SK-N-SH (cell line): ENCODE results near the gene FHDC1. TPM values are rescaled to one million over a fixed set of nuclear protein-coding genes. Genes with fewer than 3 reads are reported as not detected.

ENCODE experiments used
- CTCF ChIA-PET: fragments of 300-600, 350-600 bp; formaldehyde crosslinking; extraction: SDS; loops from one replicate; lab custom pipeline; 2021; lab: Yijun Ruan, JAX
- POLR2A ChIA-PET: fragments of 350-600 bp; sonication (Branson Sonifier 250); formaldehyde crosslinking; extraction: SDS; loops from one replicate; lab custom pipeline; 2020; ENCODE audit warnings: antibody characterized with exemption, inconsistent platforms; lab: Yijun Ruan, JAX
- DNase-seq: peaks from one replicate; pipeline ENCODE4 v3.0.0; 2012
- H2AFZ ChIP-seq: fragments of 200-600 bp; sonication (generic); 2 replicates; pipeline ENCODE4 v1.8.1; 2016; ENCODE audit warnings: antibody characterized with exemption, mild to moderate bottlenecking, low read depth
- H3F3A ChIP-seq: fragments of 200-600 bp; sonication (generic); replicated peaks from 2 replicates; pipeline ENCODE3; 2016; ENCODE audit warnings: antibody characterized with exemption, mild to moderate bottlenecking; ENCODE audit not compliant: insufficient read depth
- H3K27ac ChIP-seq, 2 experiments: fragments of 200-500 bp in 1 of 2; fragments of 200-600 bp in 1 of 2; sonication (Bioruptor generic) in 1 of 2; sonication (generic), shearing (Covaris generic) in 1 of 2; 2 replicates each; pipeline versions ENCODE4 v1.5.1 to v1.6.1; 2014 to 2016; ENCODE audit warnings: low read depth in 2 of 2, inconsistent platforms in 1 of 2, low read length in 1 of 2, mild to moderate bottlenecking in 1 of 2, mixed read lengths in 1 of 2
- H3K27me3 ChIP-seq: fragments of 200-600 bp; sonication (generic), shearing (Covaris generic); 2 replicates; pipeline ENCODE4 v1.6.1; 2016; ENCODE audit warnings: mixed run types; ENCODE audit not compliant: insufficient read depth
- H3K36me3 ChIP-seq, 2 experiments: fragments of 200-500 bp in 1 of 2; fragments of 200-600 bp in 1 of 2; sonication (Bioruptor generic) in 1 of 2; sonication (generic) in 1 of 2; replicated peaks in 1 of 2; 2 replicates each; pipeline versions ENCODE3 to v1.5.1; 2014 to 2016; ENCODE audit warnings: low read length in 1 of 2, mild to moderate bottlenecking in 1 of 2; ENCODE audit not compliant: insufficient read depth in 2 of 2, control insufficient read depth in 1 of 2
- H3K4me1 ChIP-seq, 2 experiments: fragments of 200-500 bp in 1 of 2; fragments of 200-600 bp in 1 of 2; sonication (Bioruptor generic) in 1 of 2; sonication (generic), shearing (Covaris generic) in 1 of 2; 2 replicates each; pipeline versions ENCODE4 v1.5.1 to v1.6.1; 2014 to 2016; ENCODE audit warnings: low read depth in 1 of 2, low read length in 1 of 2, mixed run types in 1 of 2; ENCODE audit not compliant: insufficient read depth in 2 of 2, control insufficient read depth in 1 of 2
- H3K4me2 ChIP-seq: fragments of 200-600 bp; sonication (generic), shearing (Covaris generic); 2 replicates; pipeline ENCODE4 v1.6.1; 2017; ENCODE audit warnings: mixed run types
- H3K4me3 ChIP-seq, 2 experiments: fragments of 200-500 bp in 1 of 2; fragments of 200-600 bp in 1 of 2; sonication (Bioruptor generic) in 1 of 2; sonication (generic), shearing (Covaris generic) in 1 of 2; 2 replicates each; pipeline versions ENCODE4 v1.5.1 to v1.8.1; 2014 to 2016; ENCODE audit warnings: low read depth in 2 of 2, inconsistent platforms in 1 of 2, low read length in 1 of 2, mild to moderate bottlenecking in 1 of 2, mixed read lengths in 1 of 2, moderate library complexity in 1 of 2
- H3K79me2 ChIP-seq: fragments of 200-600 bp; sonication (generic); 2 replicates; pipeline ENCODE4 v1.8.1; 2017; ENCODE audit warnings: mild to moderate bottlenecking; ENCODE audit not compliant: insufficient read depth
- H3K9ac ChIP-seq: fragments of 200-600 bp; sonication (generic); 2 replicates; pipeline ENCODE4 v1.6.1; 2017; ENCODE audit warnings: mixed run types
- H3K9me2 ChIP-seq: fragments of 200-600 bp; sonication (generic); 2 replicates; pipeline ENCODE4 v1.6.1; 2017; ENCODE audit warnings: mixed run types
- H3K9me3 ChIP-seq: fragments of 200-600 bp; sonication (generic); 2 replicates; pipeline ENCODE4 v1.6.1; 2017; ENCODE audit warnings: mixed run types, mild to moderate bottlenecking, moderate library complexity
- H4K20me1 ChIP-seq: fragments of 200-600 bp; sonication (generic); 2 replicates; pipeline ENCODE4 v1.6.1; 2017; ENCODE audit warnings: mild to moderate bottlenecking, mixed run types; ENCODE audit not compliant: insufficient read depth
- EP300 ChIP-seq, 2 experiments: IDR thresholded peaks; 2 replicates each; pipeline versions ENCODE4 v1.4.0 to v1.6.1; 2012; ENCODE audit warnings: borderline replicate concordance in 1 of 2, low read depth in 1 of 2, low read length in 1 of 2
- FOXJ3 ChIP-seq: sonication (generic); formaldehyde crosslinking; IDR thresholded peaks from 2 replicates; pipeline ENCODE4 v1.5.1; 2020; ENCODE audit warnings: mild to moderate bottlenecking, missing genetic modification reagents
- IRF3 ChIP-seq: fragments of 150-350 bp; IDR thresholded peaks from 2 replicates; pipeline ENCODE4 v1.6.1; 2016; ENCODE audit warnings: mild to moderate bottlenecking, low read depth, low read length
- JUND ChIP-seq: IDR thresholded peaks from 2 replicates; pipeline ENCODE4 v1.4.0; 2012
- MAX ChIP-seq: IDR thresholded peaks from 2 replicates; pipeline ENCODE4 v1.4.0; 2012; ENCODE audit warnings: low read depth
- MEF2A ChIP-seq: IDR thresholded peaks from 2 replicates; pipeline ENCODE4 v1.4.0; 2012; ENCODE audit warnings: low read depth, borderline replicate concordance
- MXI1 ChIP-seq: IDR thresholded peaks from 2 replicates; pipeline ENCODE4 v1.6.1; 2012; ENCODE audit warnings: mild to moderate bottlenecking, low read depth, low read length, improper control_type of control experiment
- NFIC ChIP-seq: IDR thresholded peaks from 2 replicates; pipeline ENCODE4 v1.4.0; 2012; ENCODE audit warnings: borderline replicate concordance
- NRF1 ChIP-seq: IDR thresholded peaks from 2 replicates; pipeline ENCODE4 v1.6.1; 2012; ENCODE audit warnings: low read depth, mild to moderate bottlenecking, low read length
- PBX3 ChIP-seq: IDR thresholded peaks from 2 replicates; pipeline ENCODE4; 2012
- POLR2AphosphoS5 ChIP-seq: IDR thresholded peaks from 2 replicates; pipeline ENCODE4 v1.6.1; 2012; ENCODE audit warnings: low read depth, low read length
- REST ChIP-seq: IDR thresholded peaks from 2 replicates; pipeline ENCODE4 v1.6.1; 2012; ENCODE audit warnings: mild to moderate bottlenecking, low read depth, low read length, moderate library complexity
- RXRA ChIP-seq: IDR thresholded peaks from 2 replicates; pipeline ENCODE4 v1.4.0; 2012; ENCODE audit warnings: low read depth, mild to moderate bottlenecking, borderline replicate concordance
- SIN3A ChIP-seq: IDR thresholded peaks from 2 replicates; pipeline ENCODE4 v1.6.1; 2012; ENCODE audit warnings: low read depth, mild to moderate bottlenecking, low read length, moderate library complexity, borderline replicate concordance
- TAF1 ChIP-seq: IDR thresholded peaks from 2 replicates; pipeline ENCODE4 v1.6.1; 2012; ENCODE audit warnings: low read depth, mild to moderate bottlenecking, low read length, moderate library complexity, borderline replicate concordance
- TEAD4 ChIP-seq: IDR thresholded peaks from 2 replicates; pipeline ENCODE4 v1.4.0; 2012; ENCODE audit warnings: mild to moderate bottlenecking, borderline replicate concordance; ENCODE audit not compliant: insufficient read depth
- USF1 ChIP-seq: IDR thresholded peaks from 2 replicates; pipeline ENCODE4 v1.4.0; 2012; ENCODE audit warnings: low read depth, borderline replicate concordance
- USF2 ChIP-seq: fragments of 150-350 bp; IDR thresholded peaks from 2 replicates; pipeline ENCODE4 v1.6.1; 2017; ENCODE audit warnings: antibody characterized with exemption, low read length, low read depth, borderline replicate concordance
- WGBS: methylation state at CpG from one replicate; pipeline ENCODE4 v1.1.6; 2017; ENCODE audit warnings: low lambda C conversion rate; 5-methylcytosine and 5-hydroxymethylcytosine counted together
- polyA plus RNA-seq, 3 experiments: library from polyadenylated mRNA; depleted of rRNA; stranded (reverse); fragments of >200 nt; gene quantifications; 2 replicates each; pipeline ENCODE4 v1.2.3, GENCODE V29; 2012

FHDC1 gene
- polyA plus RNA-seq, 1 of the 3 experiments (the other 2 are of a cell fraction), result 0.02 TPM

- H3K4me3 ChIP-seq, result no peak overlapping the region
- no peaks in the 10 kb centered on the region for H3K79me2 ChIP-seq
- no peaks in the 10 kb centered on the region for H4K20me1 ChIP-seq
- H3K9ac ChIP-seq, result no peak overlapping the region
- H3K27me3 ChIP-seq, result no peaks in the 10 kb centered on the region; the same call in 1 of the 2 replicates
- WGBS, result 48% methylated on average over 5 of the region's 8 CpGs
- H3K27ac ChIP-seq, result no peak overlapping the region
- TF ChIP-seq POLR2AphosphoS5, result no peak
- TF ChIP-seq TEAD4, result no peak
- no peak for TF ChIP-seq PBX3
- TF ChIP-seq TAF1, result no peak
- TF ChIP-seq MXI1, result no peak
- TF ChIP-seq MAX, result no peak
- TF ChIP-seq SIN3A, result no peak
- TF ChIP-seq MEF2A, result no peak
- no peak for TF ChIP-seq JUND
- no peak for TF ChIP-seq USF2
- TF ChIP-seq RXRA, result no peak
- no peak for TF ChIP-seq NRF1
- no peak for TF ChIP-seq NFIC
- no peak for TF ChIP-seq USF1
- no peak for TF ChIP-seq FOXJ3 (CRISPR knock-in tag)
- TF ChIP-seq EP300 (IDR thresholded peaks at IDR 0.05; ENCODE audit: borderline replicate concordance in 1 of 2, low read depth in 1 of 2, low read length in 1 of 2), result no peak
- TF ChIP-seq IRF3, result no peak
- no peak for TF ChIP-seq REST
- POLR2A ChIA-PET, result no interaction called here
- no peaks in the 10 kb centered on the region for H3K9me2 ChIP-seq
- no peak overlapping the region for H3K4me2 ChIP-seq
- no peak overlapping the region for H2AFZ ChIP-seq
- CTCF ChIA-PET, result interaction anchor here (1.0 to 1.7 kb wide), 2 partner anchors 15 to 33 kb away, joined by 3 to 4 read pairs; no protein-coding TSS in a partner anchor
- no peaks in the 10 kb centered on the region for H3K4me1 ChIP-seq
- H3K36me3 ChIP-seq, result no peaks in the 10 kb centered on the region
- H3F3A ChIP-seq, result no peaks in the 10 kb centered on the region
- no peak for DNase-seq
- H3K9me3 ChIP-seq, result no peaks in the 10 kb centered on the region
Observed at GRCh38 chr4:153005899-153006381, 69.8 kb downstream of the FHDC1 start.
